GM21360 (cell line): ENCODE results near the gene PMIS2.
A peak's percentile ranks its signal among the peaks of the same experiment; 100 is the strongest.

Experiments used
- ATAC-seq: cut with Tn5 transposase; IDR thresholded peaks from one replicate; pipeline ENCODE4 v1.9.1; 2021; ENCODE audit warnings: mild to moderate bottlenecking, moderate library complexity; ENCODE audit not compliant: unreplicated experiment

PMIS2 gene

GRCh38 chr19:35623327-35624010, 37.5 kb downstream of the PMIS2 start:
- no peak for ATAC-seq

- no peak for ATAC-seq
These were observed 42.2 kb downstream of the PMIS2 start for GRCh38 chr19:35628264-35628564.

GRCh38 chr19:35628565-35629331, 42.8 kb downstream of the PMIS2 start, which contains the start of gene RBM42:
Gene RBM42 (plus strand): TSS chr19:35629036. CDS start chr19:35629154, 118 bp downstream.
- ATAC-seq: peak; percentile 95

GRCh38 chr19:35629332-35629633, 43.3 kb downstream of the PMIS2 start:
- ATAC-seq: no peak

- no peak for ATAC-seq
These were observed 47.9 kb downstream of the PMIS2 start for GRCh38 chr19:35633727-35634440.

GRCh38 chr19:35636651-35637050, 50.7 kb downstream of the PMIS2 start:
- ATAC-seq: no peak
